Measurements from ENCODE around the gene KIF22.

KIF22 gene

DNA sequence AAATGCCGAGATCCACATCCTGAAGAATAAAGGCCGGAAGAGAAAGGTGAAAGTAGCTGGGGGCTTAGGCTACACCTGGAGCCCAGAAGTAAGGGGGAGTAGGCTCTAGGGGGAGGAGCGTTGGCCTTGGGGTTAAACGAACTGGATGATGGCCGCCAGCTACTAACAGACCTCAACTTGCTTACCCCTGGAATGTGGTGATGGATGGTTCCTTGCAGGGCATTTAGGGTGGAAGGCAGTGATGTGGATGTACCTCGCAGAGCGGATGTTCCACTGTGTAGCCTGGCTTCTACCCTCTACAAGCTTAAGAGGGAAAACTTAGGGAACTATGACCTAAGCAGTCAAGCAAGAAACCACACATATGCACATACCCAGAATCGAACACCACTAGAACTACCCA lies 13.5 kb downstream of the KIF22 start:
- no peak for DNase-seq (ENCODE audit: low read depth)

DNA sequence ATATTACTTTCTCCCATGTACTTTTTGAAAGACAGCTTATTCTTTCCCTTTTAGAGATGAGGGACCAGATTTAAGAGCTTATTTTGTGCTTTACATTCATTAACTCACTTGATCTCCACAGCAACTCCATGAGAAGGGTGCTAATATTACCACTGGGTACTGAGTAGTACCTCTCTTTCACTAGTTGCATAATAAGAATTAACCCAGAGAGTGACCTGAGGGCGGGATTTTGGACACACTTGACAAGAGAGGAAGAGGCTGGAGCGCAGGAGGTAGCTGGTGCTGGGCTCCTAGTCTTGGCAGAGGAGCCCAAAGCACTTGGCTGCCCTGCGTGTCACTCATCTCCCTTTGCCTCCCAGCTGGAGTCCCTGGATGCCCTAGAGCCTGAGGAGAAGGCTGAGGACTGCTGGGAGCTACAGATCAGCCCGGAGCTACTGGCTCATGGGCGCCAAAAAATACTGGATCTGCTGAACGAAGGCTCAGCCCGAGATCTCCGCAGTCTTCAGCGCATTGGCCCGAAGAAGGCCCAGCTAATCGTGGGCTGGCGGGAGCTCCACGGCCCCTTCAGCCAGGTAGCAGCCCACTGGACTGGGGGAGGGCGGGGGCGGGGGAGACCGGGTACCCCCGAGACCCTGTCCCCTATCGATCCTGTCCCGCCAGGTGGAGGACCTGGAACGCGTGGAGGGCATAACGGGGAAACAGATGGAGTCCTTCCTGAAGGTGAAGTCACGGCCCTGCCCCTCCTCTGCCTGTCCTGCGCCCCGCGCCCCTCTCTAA lies 14.1 kb downstream of the KIF22 start:
- DNase-seq (ENCODE audit: low read depth): no peak

DNA sequence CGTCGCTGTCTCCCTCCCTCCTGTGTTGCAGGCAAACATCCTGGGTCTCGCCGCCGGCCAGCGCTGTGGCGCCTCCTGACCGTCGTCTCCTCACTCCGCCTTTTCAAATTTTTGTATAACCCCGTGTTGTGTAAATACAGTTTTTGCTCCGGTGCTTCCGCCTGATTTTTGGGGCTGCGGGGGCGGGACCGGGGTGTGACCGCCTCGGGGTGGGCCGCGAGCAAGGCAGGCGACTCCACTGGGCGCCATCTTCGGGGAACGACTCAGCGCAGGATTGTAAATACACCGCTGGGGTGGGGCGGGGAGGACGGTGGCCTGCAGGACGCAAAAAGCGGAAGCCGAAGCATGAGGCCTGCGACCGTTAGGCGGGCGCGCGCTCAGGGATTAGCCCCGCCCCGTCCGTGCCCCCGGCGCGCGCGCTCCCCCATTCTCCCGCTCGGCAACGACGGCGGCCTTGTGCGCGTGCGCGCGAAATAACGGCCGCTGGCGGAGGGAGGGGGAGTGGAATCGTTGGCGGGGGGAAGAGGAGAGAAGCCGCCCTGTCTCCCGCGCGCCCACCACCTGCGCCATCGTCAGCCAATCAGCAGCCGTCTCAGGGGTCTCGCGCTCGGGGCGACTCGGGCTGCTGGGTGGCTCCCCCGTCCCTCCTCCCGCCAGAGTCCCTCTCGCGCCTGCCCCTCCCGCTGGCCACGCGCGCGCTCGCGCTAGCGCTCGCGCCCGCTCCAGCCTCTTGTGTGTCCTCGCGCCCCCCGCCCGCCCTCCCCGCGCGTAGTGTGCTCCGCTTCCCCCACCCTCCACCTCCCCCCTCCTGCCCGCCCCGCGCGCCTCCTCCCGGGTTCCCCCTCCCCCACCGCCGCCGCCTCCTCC lies 14.9 kb downstream of the KIF22 start:
- DNase-seq (ENCODE audit: low read depth): no peak

DNA sequence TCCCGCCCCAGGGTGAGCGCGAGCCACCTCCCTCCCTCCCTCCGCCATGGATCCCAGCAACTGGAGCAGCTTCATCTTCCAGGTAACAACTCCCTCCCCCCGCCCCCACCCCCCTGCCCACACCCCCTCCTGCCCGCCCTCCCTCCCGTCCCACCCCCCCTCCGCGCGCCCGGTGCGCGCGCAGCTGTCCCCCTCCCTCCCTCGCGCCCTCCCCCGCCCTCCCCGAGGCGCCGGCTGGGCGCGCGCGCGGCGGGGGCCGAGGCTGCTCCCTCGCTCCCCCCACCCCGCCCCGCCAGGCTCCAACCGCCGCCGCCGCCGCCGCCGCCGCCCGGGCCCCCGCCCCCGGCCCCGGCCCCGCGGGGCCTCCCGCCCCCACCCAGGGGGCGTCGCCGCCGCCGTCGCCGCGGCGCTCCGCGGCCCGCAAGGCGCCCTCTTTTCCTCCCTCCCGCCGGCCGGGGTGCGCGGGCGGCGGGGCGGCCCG lies 15.6 kb downstream of the KIF22 start, which contains the start of gene MAZ:
Gene MAZ (plus strand): TSS at position 431 of the 481 bp plus-strand sequence. CDS start 173 bp downstream, outside the sequence.
- no peak for DNase-seq (ENCODE audit: low read depth)

DNA sequence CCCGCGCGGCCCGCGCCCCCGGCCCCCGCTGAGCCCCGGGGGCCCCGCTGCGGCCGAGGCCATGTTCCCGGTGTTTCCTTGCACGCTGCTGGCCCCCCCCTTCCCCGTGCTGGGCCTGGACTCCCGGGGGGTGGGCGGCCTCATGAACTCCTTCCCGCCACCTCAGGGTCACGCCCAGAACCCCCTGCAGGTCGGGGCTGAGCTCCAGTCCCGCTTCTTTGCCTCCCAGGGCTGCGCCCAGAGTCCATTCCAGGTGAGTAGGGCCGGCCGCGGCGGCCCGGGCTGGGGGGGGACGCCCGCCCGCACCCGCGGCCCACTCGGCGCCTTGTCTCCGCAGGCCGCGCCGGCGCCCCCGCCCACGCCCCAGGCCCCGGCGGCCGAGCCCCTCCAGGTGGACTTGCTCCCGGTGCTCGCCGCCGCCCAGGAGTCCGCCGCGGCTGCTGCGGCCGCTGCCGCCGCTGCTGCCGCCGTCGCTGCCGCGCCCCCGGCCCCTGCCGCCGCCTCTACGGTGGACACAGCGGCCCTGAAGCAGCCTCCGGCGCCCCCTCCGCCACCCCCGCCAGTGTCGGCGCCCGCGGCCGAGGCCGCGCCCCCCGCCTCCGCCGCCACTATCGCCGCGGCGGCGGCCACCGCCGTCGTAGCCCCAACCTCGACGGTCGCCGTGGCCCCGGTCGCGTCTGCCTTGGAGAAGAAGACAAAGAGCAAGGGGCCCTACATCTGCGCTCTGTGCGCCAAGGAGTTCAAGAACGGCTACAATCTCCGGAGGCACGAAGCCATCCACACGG lies 16.3 kb downstream of the KIF22 start:
- DNase-seq (ENCODE audit: low read depth): no peak

DNA sequence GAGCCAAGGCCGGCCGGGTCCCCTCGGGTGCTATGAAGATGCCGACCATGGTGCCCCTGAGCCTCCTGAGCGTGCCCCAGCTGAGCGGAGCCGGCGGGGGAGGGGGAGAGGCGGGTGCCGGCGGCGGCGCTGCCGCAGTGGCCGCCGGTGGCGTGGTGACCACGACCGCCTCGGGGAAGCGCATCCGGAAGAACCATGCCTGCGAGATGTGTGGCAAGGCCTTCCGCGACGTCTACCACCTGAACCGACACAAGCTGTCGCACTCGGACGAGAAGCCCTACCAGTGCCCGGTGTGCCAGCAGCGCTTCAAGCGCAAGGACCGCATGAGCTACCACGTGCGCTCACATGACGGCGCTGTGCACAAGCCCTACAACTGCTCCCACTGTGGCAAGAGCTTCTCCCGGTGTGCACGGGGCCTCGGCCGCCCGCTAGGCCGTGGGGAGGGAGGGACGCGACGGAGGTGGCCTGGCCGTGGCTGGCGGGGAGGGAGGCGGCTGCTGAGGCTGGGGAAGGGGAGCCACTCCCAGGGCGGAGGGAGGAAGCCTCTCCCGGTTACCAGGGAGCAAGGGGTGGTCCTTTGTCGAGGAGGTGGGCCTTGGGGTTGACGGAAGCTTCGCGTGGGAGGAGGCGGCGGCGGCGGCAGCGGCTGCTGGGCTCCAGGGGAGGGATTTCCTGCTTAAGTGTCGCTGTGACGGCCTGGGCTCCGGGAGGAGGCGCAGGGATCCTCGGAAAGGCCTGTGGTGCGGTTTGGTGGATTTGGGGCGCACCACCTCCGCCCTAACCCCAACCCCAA lies 17.1 kb downstream of the KIF22 start:
- DNase-seq (ENCODE audit: low read depth): no peak

DNA sequence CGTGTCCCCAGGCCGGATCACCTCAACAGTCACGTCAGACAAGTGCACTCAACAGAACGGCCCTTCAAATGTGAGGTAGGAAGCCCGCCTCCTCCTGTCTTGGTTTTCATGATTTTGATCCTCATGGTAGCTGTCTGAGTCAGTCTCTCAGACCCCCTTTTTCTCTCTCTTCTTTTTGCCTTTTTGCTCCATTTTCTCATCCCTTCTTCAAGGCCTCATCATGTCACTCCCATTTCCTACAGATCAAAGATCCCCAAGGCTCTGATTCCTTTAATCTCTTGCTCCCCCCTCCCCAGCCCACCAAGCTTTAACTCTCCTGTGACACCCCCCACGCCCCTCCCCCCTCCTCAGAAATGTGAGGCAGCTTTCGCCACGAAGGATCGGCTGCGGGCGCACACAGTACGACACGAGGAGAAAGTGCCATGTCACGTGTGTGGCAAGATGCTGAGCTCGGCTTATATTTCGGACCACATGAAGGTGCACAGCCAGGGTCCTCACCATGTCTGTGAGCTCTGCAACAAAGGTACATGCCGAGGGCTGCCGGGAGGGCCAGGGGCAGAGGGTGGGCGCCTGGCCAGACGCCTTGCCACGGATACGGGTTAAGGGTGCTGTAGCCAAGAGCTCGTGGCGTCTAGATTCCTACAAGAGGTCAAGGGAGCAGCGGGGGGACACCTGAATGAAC lies 17.8 kb downstream of the KIF22 start:
- no peak for DNase-seq (ENCODE audit: low read depth)

DNA sequence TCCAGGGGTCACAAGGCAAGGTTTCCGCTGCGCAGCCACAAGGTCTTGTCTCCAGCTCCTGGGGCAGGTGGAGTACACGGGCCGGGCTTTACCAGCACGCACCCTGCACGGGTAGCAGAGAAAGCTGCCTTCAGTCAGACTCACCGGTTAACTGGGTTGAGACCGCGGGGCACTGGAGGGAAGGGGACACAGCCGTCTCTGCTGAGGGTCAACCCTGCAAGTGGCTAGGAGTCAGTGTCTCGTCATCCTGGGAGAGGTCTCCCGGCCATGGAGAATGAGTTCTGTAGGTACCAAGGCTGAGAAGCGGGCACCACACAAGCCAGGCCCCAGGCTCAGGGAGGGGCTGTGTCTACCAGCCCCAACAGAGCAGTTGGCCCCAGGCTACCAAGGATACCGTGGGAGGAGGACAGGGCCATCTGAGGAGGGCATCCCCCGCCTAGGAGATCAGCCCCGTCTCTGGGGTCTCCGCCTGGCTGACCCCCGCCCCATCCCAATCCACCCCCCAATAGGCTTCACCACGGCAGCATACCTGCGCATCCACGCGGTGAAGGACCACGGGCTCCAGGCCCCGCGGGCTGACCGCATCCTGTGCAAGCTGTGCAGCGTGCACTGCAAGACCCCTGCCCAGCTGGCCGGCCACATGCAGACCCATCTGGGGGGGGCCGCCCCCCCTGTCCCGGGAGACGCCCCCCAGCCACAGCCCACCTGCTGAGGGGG lies 18.6 kb downstream of the KIF22 start:
- no peak for DNase-seq (ENCODE audit: low read depth)

DNA sequence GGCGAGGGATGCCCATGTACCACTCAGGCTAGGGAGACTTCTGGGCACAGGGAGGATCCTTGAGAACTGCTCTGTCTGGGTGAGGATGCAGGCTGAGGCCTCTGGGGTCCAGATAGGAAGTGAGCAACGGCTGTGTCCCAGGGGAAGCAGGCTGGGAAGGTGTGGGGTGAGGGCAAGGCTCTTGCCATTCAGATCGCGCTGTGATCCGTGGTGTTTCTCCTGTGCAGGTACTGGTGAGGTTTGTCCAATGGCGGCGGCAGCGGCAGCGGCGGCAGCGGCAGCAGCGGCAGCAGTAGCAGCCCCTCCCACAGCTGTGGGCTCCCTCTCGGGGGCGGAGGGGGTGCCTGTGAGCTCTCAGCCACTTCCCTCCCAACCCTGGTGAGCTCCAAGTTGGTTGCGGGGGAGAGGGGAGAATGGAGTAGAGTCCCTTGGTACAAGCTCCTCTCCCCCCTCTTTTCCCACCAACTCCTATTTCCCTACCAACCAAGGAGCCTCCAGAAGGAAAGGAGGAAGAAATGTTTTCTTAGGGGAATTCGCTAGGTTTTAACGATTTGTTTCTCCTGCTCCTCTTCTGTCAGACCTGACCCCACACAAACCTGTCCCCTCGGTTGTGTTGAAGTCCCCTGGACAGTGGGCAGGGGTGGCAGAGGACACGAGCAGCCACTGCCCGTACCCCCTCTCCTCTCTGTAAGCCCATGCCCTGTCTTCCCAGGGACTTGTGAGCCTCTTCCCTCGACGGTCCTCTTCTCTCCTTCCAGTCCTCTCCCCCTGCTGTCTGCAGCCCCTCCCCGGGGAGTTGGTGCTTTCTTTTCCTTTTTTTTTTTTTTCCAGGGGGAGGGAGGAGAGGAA lies 19.5 kb downstream of the KIF22 start:
- no peak for DNase-seq (ENCODE audit: low read depth)

DNA sequence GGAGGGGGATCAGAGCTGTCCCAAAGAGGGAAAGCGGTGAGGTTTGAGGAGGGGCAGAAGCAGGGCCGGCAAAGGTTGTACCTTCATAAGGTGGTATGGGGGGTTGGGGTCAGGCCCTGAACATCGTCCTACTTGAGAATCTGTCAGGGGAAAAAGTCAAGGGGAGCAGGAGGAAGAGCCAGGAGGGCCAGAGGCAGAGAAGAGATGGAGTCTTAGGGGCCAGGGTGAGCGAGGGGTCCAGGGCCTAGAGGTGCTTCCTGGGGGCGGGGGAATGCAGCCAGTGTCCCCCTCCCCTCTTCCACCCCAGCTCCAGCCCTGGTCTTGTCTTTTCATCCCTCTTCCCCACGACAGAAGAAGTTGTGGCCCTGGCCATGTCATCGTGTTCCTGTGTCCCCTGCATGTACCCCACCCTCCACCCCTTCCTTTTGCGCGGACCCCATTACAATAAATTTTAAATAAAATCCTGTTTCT lies 20.2 kb downstream of the KIF22 start:
- DNase-seq (ENCODE audit: low read depth): no peak

DNA sequence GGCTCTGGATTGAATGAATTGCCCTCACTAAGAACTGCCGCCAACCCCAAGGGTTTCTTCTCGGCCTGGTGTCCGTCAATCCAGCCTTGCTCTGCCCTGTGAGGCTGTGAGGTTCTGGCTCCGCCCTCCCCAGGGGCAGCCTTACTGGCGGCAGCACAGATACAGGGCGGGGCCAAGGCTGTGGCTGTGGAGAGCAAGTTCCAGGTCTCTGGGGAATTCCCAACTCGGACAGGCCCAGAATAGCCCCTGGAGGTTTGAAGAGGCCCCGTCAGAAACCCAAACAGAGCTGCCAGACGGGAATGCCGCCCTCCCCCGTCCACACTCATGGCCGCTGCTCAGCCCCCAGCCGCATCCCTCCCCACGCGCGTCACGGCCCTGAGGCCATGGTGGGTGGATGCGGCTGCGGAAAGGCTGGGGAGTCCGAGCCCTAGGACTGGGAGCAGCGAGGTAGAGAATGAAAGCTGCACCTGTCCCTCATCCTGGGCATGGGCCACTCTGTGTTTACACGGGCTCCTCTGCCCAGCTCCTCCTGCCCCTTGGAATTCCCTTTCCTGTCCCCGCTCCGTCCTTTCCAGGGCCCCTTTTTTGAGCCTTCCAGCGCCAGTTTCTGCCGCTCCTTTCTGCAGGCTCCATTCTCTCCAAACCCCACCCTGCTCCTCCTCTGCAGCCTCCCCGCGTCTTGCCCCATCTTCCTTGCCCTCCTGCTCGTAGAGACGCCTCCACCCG lies 20.8 kb downstream of the KIF22 start:
- no peak for DNase-seq (ENCODE audit: low read depth)

DNA sequence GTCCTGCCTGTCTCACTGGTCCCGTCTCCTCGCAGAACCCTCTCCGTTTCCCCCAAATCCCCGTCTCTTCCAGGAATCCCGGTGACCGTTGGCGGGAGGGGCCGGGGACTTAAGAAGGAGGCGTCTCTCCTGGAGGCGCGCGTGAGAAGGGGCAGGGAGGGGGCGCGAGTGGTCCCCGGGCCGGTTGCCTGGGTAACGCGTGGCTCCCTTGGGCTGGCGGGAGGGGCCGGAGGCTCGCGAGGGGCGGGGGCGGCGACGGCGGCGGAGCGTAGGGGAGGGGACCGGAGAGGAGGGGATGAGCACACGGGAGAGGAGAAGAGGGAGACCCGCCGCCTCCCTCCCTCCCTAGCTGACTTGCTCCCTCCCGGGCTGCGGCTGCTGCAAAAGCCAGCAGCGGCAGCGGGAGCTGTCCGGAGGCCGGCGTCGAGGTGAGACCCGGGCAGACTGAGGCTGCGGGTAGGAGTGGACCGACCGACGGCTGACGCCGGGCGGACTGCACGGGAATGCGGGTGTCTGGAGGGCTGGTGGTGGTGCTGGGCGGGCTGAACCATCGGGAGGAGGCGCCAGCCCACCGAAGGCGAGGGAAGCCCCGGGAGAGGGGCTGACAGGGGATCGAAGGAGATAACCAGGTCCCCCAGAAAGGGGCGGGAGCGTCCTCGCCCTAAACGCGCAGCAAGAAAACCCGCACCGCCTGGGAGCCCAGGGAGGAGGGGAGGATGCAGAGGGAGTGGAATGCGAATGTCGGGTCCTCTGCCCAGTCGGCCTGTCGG lies 21.5 kb downstream of the KIF22 start, which contains the start of gene PRRT2:
Gene PRRT2 (plus strand): TSS at position 298 of the 770 bp plus-strand sequence. CDS start 862 bp downstream, outside the sequence.
- no peak for DNase-seq (ENCODE audit: low read depth)

DNA sequence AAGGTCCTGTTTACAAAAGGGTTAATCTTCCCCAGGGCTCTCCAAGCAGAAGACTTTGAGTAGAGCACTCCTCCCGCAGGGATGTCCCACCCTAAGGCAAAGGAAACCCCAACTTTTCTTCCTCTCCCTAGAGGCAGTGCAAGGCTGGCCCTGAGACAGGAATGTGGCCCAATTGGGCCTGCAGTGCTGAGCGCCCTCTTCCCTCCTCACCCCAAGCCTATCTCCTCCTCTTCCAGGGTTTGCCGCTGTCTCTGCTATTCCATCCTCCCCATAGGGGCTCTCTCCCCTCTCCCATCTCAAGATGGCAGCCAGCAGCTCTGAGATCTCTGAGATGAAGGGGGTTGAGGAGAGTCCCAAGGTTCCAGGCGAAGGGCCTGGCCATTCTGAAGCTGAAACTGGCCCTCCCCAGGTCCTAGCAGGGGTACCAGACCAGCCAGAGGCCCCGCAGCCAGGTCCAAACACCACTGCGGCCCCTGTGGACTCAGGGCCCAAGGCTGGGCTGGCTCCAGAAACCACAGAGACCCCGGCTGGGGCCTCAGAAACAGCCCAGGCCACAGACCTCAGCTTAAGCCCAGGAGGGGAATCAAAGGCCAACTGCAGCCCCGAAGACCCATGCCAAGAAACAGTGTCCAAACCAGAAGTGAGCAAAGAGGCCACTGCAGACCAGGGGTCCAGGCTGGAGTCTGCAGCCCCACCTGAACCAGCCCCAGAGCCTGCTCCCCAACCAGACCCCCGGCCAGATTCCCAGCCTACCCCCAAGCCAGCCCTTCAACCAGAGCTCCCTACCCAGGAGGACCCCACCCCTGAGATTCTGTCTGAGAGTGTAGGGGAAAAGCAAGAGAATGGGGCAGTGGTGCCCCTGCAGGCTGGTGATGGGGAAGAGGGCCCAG lies 22.4 kb downstream of the KIF22 start:
- no peak for DNase-seq (ENCODE audit: low read depth)

DNA sequence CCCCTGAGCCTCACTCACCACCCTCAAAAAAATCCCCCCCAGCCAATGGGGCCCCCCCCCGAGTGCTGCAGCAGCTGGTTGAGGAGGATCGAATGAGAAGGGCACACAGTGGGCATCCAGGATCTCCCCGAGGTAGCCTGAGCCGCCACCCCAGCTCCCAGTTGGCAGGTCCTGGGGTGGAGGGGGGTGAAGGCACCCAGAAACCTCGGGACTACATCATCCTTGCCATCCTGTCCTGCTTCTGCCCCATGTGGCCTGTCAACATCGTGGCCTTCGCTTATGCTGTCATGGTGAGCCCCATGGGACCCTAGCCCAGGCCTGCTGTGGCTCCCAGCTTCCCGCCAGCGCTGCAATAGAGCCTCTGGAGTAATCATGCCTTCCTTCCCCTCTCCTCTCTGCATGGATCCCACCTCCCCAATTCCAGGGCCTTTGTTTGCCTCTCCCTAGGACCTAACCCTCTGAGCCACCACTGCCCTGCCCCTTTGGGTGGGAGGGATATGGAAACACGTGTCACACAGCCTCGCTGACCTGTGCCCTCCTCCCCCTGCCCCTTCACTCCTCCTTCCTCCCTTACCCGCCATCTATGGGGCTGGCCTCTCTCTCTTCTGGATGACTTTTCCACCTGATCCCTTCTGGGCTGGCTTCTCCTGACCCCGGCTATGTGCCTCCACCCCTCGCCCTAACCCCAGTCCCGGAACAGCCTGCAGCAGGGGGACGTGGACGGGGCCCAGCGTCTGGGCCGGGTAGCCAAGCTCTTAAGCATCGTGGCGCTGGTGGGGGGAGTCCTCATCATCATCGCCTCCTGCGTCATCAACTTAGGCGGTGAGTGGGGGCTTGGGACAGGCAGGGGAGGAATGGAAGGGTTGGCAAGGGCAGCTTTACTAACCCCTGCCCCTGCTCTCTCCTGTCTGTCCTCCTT lies 23.4 kb downstream of the KIF22 start:
- DNase-seq (ENCODE audit: low read depth): no peak

DNA sequence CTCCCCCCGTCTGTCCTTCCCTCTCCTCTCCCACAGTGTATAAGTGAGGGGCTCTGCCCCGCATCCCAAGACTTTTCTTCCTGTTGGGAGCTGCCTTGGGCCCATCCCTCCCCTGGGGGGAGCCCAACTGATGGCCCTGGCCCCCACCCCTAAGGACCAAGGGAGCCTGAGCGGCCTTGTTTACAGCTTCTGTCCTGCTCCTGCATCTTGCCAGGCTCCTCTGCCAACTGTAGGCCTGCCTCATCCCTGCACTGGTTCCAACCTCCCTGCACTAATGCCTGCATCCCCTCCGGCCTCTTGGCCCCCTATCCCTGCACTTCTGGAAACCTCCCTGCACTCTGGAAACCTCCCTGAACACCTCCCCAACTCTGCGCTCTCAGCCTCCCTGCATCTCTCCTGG lies 24.0 kb downstream of the KIF22 start:
- DNase-seq (ENCODE audit: low read depth): no peak

All from HS-27A (cell line).